ENCODE results near the gene SMPD2.

DNA sequence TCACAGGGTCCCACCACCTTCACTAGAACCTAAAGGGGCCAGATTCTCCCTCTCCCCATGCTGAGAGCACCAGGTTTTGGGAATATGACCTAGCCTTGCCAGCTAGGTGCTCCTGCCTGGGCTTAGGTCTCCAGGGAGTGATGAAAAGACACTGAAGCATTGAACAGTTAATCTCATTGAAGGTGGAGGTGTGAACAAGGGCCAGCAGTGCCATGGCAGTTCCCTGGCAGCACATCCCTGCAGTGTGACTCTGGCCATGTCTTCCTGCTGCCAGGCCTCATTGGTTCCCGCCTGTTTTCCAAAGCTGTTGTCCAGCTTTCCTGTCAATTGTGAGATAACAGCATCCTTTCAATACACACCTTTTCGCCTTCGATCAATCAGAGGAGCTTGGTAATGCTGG, 11.0 kb upstream of the SMPD2 start:
- TF ChIP-seq, protein P1, sequence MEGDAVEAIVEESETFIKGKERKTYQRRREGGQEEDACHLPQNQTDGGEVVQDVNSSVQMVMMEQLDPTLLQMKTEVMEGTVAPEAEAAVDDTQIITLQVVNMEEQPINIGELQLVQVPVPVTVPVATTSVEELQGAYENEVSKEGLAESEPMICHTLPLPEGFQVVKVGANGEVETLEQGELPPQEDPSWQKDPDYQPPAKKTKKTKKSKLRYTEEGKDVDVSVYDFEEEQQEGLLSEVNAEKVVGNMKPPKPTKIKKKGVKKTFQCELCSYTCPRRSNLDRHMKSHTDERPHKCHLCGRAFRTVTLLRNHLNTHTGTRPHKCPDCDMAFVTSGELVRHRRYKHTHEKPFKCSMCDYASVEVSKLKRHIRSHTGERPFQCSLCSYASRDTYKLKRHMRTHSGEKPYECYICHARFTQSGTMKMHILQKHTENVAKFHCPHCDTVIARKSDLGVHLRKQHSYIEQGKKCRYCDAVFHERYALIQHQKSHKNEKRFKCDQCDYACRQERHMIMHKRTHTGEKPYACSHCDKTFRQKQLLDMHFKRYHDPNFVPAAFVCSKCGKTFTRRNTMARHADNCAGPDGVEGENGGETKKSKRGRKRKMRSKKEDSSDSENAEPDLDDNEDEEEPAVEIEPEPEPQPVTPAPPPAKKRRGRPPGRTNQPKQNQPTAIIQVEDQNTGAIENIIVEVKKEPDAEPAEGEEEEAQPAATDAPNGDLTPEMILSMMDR (conservative IDR thresholded peaks at IDR 0.05), result no peak
- TF ChIP-seq EZH2 (IDR thresholded peaks at IDR 0.05; ENCODE audit: low read depth), result no peak

Data from PC-9 (cell line).